ENCODE measurements around the gene AKAP12.

GRCh38 chr6:151339369-151339768, 99.6 kb downstream of the AKAP12 start:
- TF ChIP-seq POLR2A (IDR thresholded peaks at IDR 0.05; ENCODE audit: low read length) (no peak), GATA1 (IDR thresholded peaks at IDR 0.05; ENCODE audit: low read depth, low read length) (no peak)

Data from erythroblast (primary cell).